ACC112 (cell line): ENCODE results near the gene SEMA6B.

Experiments
- H2AFZ ChIP-seq: fragments of 200-600 bp; sonication (generic); one replicate; pipeline ENCODE4 v1.6.0; 2017; ENCODE audit warnings: antibody characterized with exemption, low read length; ENCODE audit not compliant: unreplicated experiment
- H3K27ac ChIP-seq: fragments of 200-600 bp; sonication (generic); 2 replicates; pipeline ENCODE4 v1.5.1; 2014; ENCODE audit warnings: low read depth, mild to moderate bottlenecking, antibody characterized with exemption, low read length, moderate library complexity
- H3K27me3 ChIP-seq: fragments of 200-600 bp; sonication (generic); 2 replicates; pipeline ENCODE4 v1.6.1; 2014; ENCODE audit warnings: mild to moderate bottlenecking, antibody characterized with exemption, low read length, moderate library complexity, mixed read lengths; ENCODE audit not compliant: insufficient read depth
- H3K36me3 ChIP-seq: fragments of 200-600 bp; sonication (generic); 2 replicates; pipeline ENCODE4 v1.6.1; 2016; ENCODE audit warnings: mild to moderate bottlenecking, antibody characterized with exemption, low read length, moderate library complexity, mixed read lengths; ENCODE audit not compliant: insufficient read depth
- H3K4me1 ChIP-seq: fragments of 200-600 bp; sonication (generic); one replicate; pipeline ENCODE4 v1.6.1; 2016; ENCODE audit warnings: low read length, mixed read lengths; ENCODE audit not compliant: insufficient read depth, unreplicated experiment, control insufficient read depth
- H3K4me3 ChIP-seq: fragments of 200-600 bp; sonication (generic); 2 replicates; pipeline ENCODE4 v1.5.1; 2014; ENCODE audit warnings: mild to moderate bottlenecking, low read depth, low read length
- H3K79me2 ChIP-seq: fragments of 200-600 bp; sonication (generic); one replicate; pipeline ENCODE4 v1.6.0; 2016; ENCODE audit warnings: low read length; ENCODE audit not compliant: control insufficient read depth, unreplicated experiment, insufficient read depth

SEMA6B gene

DNA sequence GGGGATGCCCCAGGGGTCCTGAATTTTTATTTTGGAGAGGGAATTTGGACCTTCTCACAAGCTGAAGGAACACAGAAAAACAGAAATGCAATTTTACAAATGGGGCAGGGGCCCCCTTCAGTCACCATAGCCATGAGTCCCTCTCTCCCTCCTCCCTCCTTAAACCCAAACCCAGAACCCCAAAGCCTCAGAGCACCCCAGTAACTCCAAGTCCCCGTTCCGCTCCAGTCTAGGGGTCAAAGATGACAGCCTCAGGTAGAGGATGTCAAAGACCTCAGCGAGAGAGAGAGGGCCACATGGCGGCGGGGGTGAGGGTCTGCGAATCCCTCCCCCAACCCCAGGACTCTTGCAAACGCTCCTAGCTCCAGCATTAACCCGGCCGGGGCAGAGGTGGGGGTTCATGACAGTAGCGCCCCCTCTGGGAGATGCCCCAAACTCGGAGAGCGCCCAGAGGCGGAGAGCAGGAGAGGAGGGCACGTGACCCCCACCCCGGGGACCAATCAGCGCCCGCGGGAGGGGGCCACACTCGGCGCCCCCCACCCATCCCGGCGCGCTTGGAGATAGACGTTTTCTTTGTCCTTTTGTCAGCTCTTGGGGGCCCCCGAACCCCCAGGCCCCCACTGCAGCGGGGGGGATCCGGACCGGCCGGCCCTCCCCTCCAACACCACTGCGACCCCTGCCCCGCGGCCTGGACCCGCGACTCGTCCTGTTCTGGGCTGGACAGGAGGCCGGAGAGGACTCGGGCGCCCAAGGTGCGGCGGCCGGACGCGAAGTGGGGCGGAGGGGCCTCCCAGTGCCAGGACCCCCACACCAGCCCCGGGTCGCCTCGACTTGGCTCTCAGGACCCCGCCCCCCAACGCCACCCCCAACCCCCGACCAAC lies 20.8 kb upstream of the SEMA6B start:
- H3K27ac ChIP-seq: no peak overlapping the region
- no peak overlapping the region for H2AFZ ChIP-seq
- no peaks in the 10 kb centered on the region for H3K36me3 ChIP-seq
- peaks cover 6% of the 10 kb centered on the region for H3K4me1 ChIP-seq
- peaks cover 33% of the 10 kb centered on the region for H3K27me3 ChIP-seq
- no peak overlapping the region for H3K4me3 ChIP-seq
- no peaks in the 10 kb centered on the region for H3K79me2 ChIP-seq

GRCh38 chr19:4579389-4579788 lies 19.9 kb upstream of the SEMA6B start:
- H3K4me3 ChIP-seq: no peak overlapping the region
- peaks cover 24% of the 10 kb centered on the region for H3K27me3 ChIP-seq
- no peak overlapping the region for H3K27ac ChIP-seq
- H2AFZ ChIP-seq: no peak overlapping the region
- no peaks in the 10 kb centered on the region for H3K36me3 ChIP-seq
- peaks cover 14% of the 10 kb centered on the region for H3K4me1 ChIP-seq
- no peaks in the 10 kb centered on the region for H3K79me2 ChIP-seq

- peaks cover 22% of the 10 kb centered on the region for H3K27me3 ChIP-seq
- H3K79me2 ChIP-seq: no peaks in the 10 kb centered on the region
- no peaks in the 10 kb centered on the region for H3K36me3 ChIP-seq
- H3K4me1 ChIP-seq: peaks cover 15% of the 10 kb centered on the region
- no peak overlapping the region for H2AFZ ChIP-seq
- no peak overlapping the region for H3K4me3 ChIP-seq
- H3K27ac ChIP-seq: no peak overlapping the region
These were observed 19.2 kb upstream of the SEMA6B start for GRCh38 chr19:4578552-4579248.

GRCh38 chr19:4577020-4577782 lies 17.7 kb upstream of the SEMA6B start:
- no peaks in the 10 kb centered on the region for H3K79me2 ChIP-seq
- H3K4me1 ChIP-seq: peaks cover 15% of the 10 kb centered on the region
- H3K27me3 ChIP-seq: peaks cover 20% of the 10 kb centered on the region
- no peak overlapping the region for H2AFZ ChIP-seq
- H3K4me3 ChIP-seq: no peak overlapping the region
- no peaks in the 10 kb centered on the region for H3K36me3 ChIP-seq
- H3K27ac ChIP-seq: no peak overlapping the region

DNA sequence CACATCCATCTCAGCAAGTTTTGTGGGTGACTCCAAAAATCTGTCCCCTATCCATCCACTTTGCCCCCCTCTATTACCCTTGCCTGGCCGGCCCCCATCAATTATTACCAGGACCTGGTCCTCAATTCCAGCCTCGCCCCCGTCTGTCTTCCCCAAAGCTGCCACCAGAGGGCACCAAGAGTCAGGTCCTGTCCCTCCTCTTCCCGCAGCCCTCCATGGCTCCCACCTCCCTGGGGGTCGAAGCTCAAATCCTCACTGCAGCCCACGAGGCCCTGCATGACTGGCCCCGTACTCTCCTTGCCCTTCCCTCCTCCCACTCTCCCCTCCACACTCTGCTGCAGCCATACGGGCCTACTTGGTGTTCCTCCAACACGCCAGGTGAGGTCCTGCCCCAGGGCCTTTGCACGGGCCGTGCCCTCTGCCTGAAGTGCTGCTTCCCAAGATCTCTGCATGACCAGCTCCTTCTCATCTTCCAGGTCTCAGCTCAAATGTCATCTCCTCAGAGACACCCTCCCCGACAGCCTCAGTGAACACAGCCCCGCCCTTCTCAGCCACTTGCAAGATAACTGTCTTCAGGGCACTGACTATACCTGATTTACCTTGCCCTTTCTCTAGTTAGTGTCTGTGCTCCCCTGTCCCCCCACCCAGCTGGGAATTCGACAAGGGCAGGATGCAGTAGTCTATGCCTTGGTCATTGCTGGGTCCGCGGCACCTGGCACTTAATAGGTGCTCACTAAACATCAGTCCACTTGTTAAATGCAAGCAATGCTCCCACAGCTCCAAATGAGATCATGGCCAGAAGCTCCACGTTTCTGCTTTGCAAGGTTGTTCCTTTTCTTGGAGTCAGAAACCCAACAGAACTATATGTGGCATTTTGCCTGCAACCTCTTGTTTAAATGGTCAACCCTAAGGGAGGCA lies 16.8 kb upstream of the SEMA6B start:
- Histone ChIP-seq H3K27ac (peak overlapping the region; percentile 76), H3K79me2 (no peaks in the 10 kb centered on the region), H3K4me1 (peaks cover 15% of the 10 kb centered on the region), H3K36me3 (no peaks in the 10 kb centered on the region), H2AFZ (no peak overlapping the region), H3K27me3 (peaks cover 15% of the 10 kb centered on the region), H3K4me3 (no peak overlapping the region)

GRCh38 chr19:4575267-4576015 lies 16.0 kb upstream of the SEMA6B start:
- Histone ChIP-seq H3K79me2 (no peaks in the 10 kb centered on the region), H3K27me3 (peaks cover 10% of the 10 kb centered on the region), H3K36me3 (no peaks in the 10 kb centered on the region), H3K27ac (peak overlapping the region; percentile 76), H3K4me1 (peaks cover 15% of the 10 kb centered on the region), H3K4me3 (0 out of 2 replicates have a peak overlapping the region, but pooled peaks have one; percentile 18), H2AFZ (no peak overlapping the region)

- Histone ChIP-seq H3K79me2 (no peaks in the 10 kb centered on the region), H3K27ac (no peak overlapping the region), H3K4me3 (no peak overlapping the region), H3K27me3 (no peaks in the 10 kb centered on the region), H3K36me3 (no peaks in the 10 kb centered on the region), H2AFZ (no peak overlapping the region), H3K4me1 (peaks cover 15% of the 10 kb centered on the region)
These were observed 14.2 kb upstream of the SEMA6B start for GRCh38 chr19:4573682-4574081.

DNA sequence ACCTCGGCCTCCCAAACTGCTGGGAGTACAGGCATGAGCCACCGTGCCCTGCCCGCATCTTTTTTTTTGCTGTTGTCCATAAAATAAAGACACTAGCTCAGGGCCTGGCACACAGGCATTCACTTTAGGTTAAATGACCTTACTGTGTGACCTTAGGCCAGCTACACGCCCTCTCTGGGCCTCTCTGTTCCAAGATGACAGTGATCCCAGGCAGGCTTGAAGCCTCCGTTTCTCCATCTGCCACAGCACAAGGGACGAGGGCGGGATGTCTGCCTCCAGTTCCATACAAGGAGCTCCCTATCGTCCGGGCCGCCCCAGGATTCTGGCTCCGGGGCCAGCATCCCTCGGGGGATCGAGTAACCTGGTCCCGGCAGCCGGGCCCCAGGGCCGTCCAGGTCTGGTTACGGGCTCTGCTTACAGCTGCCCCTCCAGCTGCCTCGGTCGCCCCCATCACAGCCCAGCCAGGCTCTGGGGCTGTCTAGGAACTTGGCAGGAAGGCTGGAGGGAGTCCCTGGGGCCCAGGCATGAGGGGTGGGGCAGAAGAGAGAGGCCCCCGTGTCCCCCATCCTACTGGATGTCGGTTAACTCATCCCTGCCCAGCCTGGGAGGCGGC lies 11.9 kb upstream of the SEMA6B start:
- no peak overlapping the region for H3K27ac ChIP-seq
- H3K36me3 ChIP-seq: no peaks in the 10 kb centered on the region
- no peak overlapping the region for H3K4me3 ChIP-seq
- no peaks in the 10 kb centered on the region for H3K27me3 ChIP-seq
- no peaks in the 10 kb centered on the region for H3K79me2 ChIP-seq
- no peak overlapping the region for H2AFZ ChIP-seq
- H3K4me1 ChIP-seq: peaks cover 15% of the 10 kb centered on the region

DNA sequence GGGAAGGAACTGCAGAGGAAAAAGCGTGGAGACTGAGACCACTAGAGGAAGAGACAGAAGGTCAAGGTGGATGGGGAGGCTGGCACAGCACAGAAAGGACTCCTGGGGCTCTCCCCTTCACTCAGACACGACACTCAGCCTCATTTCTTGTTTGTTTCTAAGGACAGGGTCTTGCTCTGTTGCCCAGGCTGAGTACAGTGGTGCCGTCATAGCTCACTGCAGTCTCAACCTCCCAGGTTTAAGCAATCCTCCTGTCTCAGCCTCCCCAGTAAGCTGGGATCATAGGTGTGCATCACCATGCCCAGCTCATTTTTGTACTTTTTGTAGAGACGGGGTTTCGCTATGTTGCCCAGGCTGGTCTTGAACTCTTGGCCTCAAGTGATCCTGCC lies 11.4 kb upstream of the SEMA6B start:
- Histone ChIP-seq H2AFZ (no peak overlapping the region), H3K27me3 (no peaks in the 10 kb centered on the region), H3K79me2 (no peaks in the 10 kb centered on the region), H3K4me3 (no peak overlapping the region), H3K27ac (no peak overlapping the region), H3K4me1 (peaks cover 13% of the 10 kb centered on the region), H3K36me3 (no peaks in the 10 kb centered on the region)
